GM12878 (cell line): ENCODE results near the gene EFCAB11. TPM values are rescaled to one million over a fixed set of nuclear protein-coding genes. Genes with fewer than 3 reads are reported as not detected.

ENCODE experiments used
- ATAC-seq: fragments of 200-7000 bp; cut with Tn5 transposase; 3 replicates; pipeline ENCODE4 v1.9.1; 2020; ENCODE audit warnings: mild to moderate bottlenecking, moderate library complexity
- BruUV-seq: library from RNA; stranded (reverse); fragments of 400-500 nt; replicated peaks from 2 replicates; lab custom pipeline; 2021; lab: Mats Ljungman, UMichigan
- CTCF ChIA-PET: fragments of 300-600 bp; sonication (Branson Sonifier 250); formaldehyde crosslinking; extraction: SDS; loops from one replicate; lab custom pipeline; 2021; ENCODE audit warnings: inconsistent platforms; lab: Yijun Ruan, JAX
- POLR2A ChIA-PET: fragments of 350-600 bp; formaldehyde crosslinking; extraction: SDS; loops from one replicate; lab custom pipeline; 2021; ENCODE audit warnings: inconsistent platforms; lab: Charles Lee
- RAD21 ChIA-PET: fragments of 300-600 bp; sonication (Branson Sonifier 250); formaldehyde crosslinking; loops from one replicate; lab custom pipeline; 2023; ENCODE audit warnings: antibody characterized with exemption; ENCODE audit not compliant: unreplicated experiment; lab: Charles Lee
- SMC1A ChIA-PET: fragments of 300-600 bp; sonication (Branson Sonifier 250); formaldehyde crosslinking; loops from one replicate; lab custom pipeline; 2023; ENCODE audit not compliant: unreplicated experiment, uncharacterized antibody; lab: Charles Lee
- DNase-seq: peaks from one replicate; pipeline ENCODE4 v3.0.0-alpha.2; 2011; ENCODE audit warnings: low read depth, low spot score
- FAIRE-seq: peaks from 3 replicates; lab custom pipeline; 2011; peaks lifted over from hg19 to GRCh38; lab: Jason Lieb, UNC
- H2AFZ ChIP-seq: 2 replicates; pipeline ENCODE4 v1.6.0; 2011; ENCODE audit warnings: low read depth, low read length, control low read depth; ENCODE audit not compliant: control insufficient read depth
- H3K27ac ChIP-seq: 2 replicates; pipeline ENCODE4 v1.5.1; 2011; ENCODE audit warnings: control low read depth; ENCODE audit not compliant: control insufficient read depth, insufficient read depth
- H3K27me3 ChIP-seq, 2 experiments: replicated peaks in 1 of 2; 2 replicates each; pipeline versions ENCODE4 v1.6.0 to v1.6.1; 2011; ENCODE audit warnings: low read length in 1 of 2; ENCODE audit not compliant: control insufficient read depth in 2 of 2, insufficient read depth in 2 of 2
- H3K36me3 ChIP-seq, 2 experiments: 2 replicates each; pipeline ENCODE4 v1.5.1; 2011; ENCODE audit warnings: low read length in 1 of 2; ENCODE audit not compliant: control insufficient read depth in 2 of 2, insufficient read depth in 2 of 2
- H3K4me1 ChIP-seq: 2 replicates; pipeline ENCODE4 v1.6.1; 2011; ENCODE audit warnings: mild to moderate bottlenecking, low read length, moderate library complexity, mixed read lengths; ENCODE audit not compliant: control insufficient read depth, insufficient read depth
- H3K4me2 ChIP-seq: 2 replicates; pipeline ENCODE4 v1.6.0; 2011; ENCODE audit warnings: control low read depth; ENCODE audit not compliant: control insufficient read depth, insufficient read depth
- H3K4me3 ChIP-seq: fragments of 200-600 bp; sonication (generic); 2 replicates; pipeline ENCODE4 v1.5.1; 2016
- H3K79me2 ChIP-seq: 2 replicates; pipeline ENCODE4 v1.6.0; 2011; ENCODE audit warnings: low read length; ENCODE audit not compliant: control insufficient read depth, insufficient read depth
- H3K9ac ChIP-seq: 2 replicates; pipeline ENCODE4 v1.8.0; 2011; ENCODE audit warnings: low read length, control low read depth, mixed read lengths; ENCODE audit not compliant: control insufficient read depth, insufficient read depth
- H3K9me3 ChIP-seq: replicated peaks from 3 replicates; pipeline ENCODE4 v1.5.1; 2011; ENCODE audit warnings: mild to moderate bottlenecking, low read length; ENCODE audit not compliant: control insufficient read depth, insufficient read depth
- H4K20me1 ChIP-seq: 2 replicates; pipeline ENCODE4 v1.6.0; 2011; ENCODE audit not compliant: control insufficient read depth, insufficient read depth
- DPF2 ChIP-seq: fragments of 450-650 bp; IDR thresholded peaks from 2 replicates; pipeline ENCODE4 v1.6.1; 2017; ENCODE audit warnings: mild to moderate bottlenecking
- EP300 ChIP-seq, 2 experiments: fragments of 150-350 bp in 1 of 2; IDR thresholded peaks; 2 replicates each; pipeline ENCODE4 v1.6.1; 2011 to 2012; ENCODE audit warnings: low read depth in 2 of 2, low read length in 2 of 2, borderline replicate concordance in 1 of 2, improper control_type of control experiment in 1 of 2, inconsistent platforms in 1 of 2; ENCODE audit not compliant: control insufficient read depth in 1 of 2
- HDAC6 ChIP-seq: fragments of 200-600 bp; sonication (generic); IDR thresholded peaks from one replicate; pipeline ENCODE4 v1.8.0; 2017; ENCODE audit warnings: antibody characterized with exemption; ENCODE audit not compliant: unreplicated experiment
- LARP7 ChIP-seq: fragments of 450-650 bp; IDR thresholded peaks from 2 replicates; pipeline ENCODE4 v1.6.1; 2017; ENCODE audit warnings: mild to moderate bottlenecking
- NFIC ChIP-seq: IDR thresholded peaks from 2 replicates; pipeline ENCODE4 v1.6.1; 2012; ENCODE audit warnings: low read depth, mild to moderate bottlenecking, inconsistent platforms, low read length, moderate library complexity
- TARDBP ChIP-seq: IDR thresholded peaks from 2 replicates; pipeline ENCODE4 v1.6.1; 2016; ENCODE audit warnings: borderline replicate concordance
- ZSCAN29 ChIP-seq: fragments of 450-650 bp; IDR thresholded peaks from 2 replicates; pipeline ENCODE4 v1.6.1; 2017; ENCODE audit warnings: mild to moderate bottlenecking, moderate library complexity
- WGBS: methylation state at CpG from one replicate; pipeline ENCODE4 v1.1.6; 2016; ENCODE audit warnings: low lambda C conversion rate; ENCODE audit not compliant: insufficient replicate concordance, insufficient coverage; ENCODE audit errors: missing lambda C conversion rate; 5-methylcytosine and 5-hydroxymethylcytosine counted together
- in situ Hi-C: fragments of 300-500 bp; cut with MboI; formaldehyde crosslinking; loops from 9 replicates; pipeline ENCODE4 v1.14.3; 2018; ENCODE audit warnings: mixed read lengths
- intact Hi-C: fragments of 100-400 bp; cut with micrococcal nuclease; formaldehyde crosslinking; loops from one replicate; pipeline ENCODE4 v1.14.2; 2022; ENCODE audit not compliant: unreplicated experiment
- polyA plus RNA-seq, 11 experiments: library from polyadenylated mRNA; depleted of rRNA in 4 of 11; unstranded in 6 of 11; stranded (reverse) in 5 of 11; fragments of >200 nt; fragmentation: Nextera tagmentation in 4 of 11; fragmentation: Illumina TruSeq in 1 of 11; extraction: Ambion mirVana in 4 of 11; extraction: Trizol in 1 of 11; gene quantifications; 1 replicate in 1 of 11; 2 replicates in 10 of 11; pipeline versions ENCODE4 v1.2.1 to v1.2.3, GENCODE V29; 2011 to 2016; ENCODE audit warnings: inconsistent platforms in 2 of 11, missing spikeins in 2 of 11, low read depth in 1 of 11
- total RNA-seq, 4 experiments: library from RNA; depleted of rRNA in 3 of 4; stranded (reverse); fragments of >200 nt in 3 of 4; fragmentation: Illumina TruSeq in 1 of 4; extraction: Trizol in 1 of 4; gene quantifications; 2 replicates each; pipeline versions ENCODE4 v1.2.1 to v1.2.3, GENCODE V29; 2013 to 2021
- TF ChIP-seq, protein P1 (sequence below), 3 experiments: IDR thresholded peaks in 2 of 3; conservative IDR thresholded peaks in 1 of 3; 2 replicates each; pipeline ENCODE4 v1.5.1; 2011; ENCODE audit warnings: low read depth in 3 of 3, low read length in 3 of 3, mild to moderate bottlenecking in 3 of 3, control low read depth in 2 of 3, moderate library complexity in 2 of 3, inconsistent platforms in 1 of 3, mixed read lengths in 1 of 3; ENCODE audit not compliant: control insufficient read depth in 2 of 3, insufficient read depth in 1 of 3; ENCODE audit errors: extremely low read depth in 1 of 3
- TF ChIP-seq, protein P2 (sequence below): fragments of 450-650 bp; IDR thresholded peaks from 2 replicates; pipeline ENCODE4 v1.6.1; 2017; ENCODE audit warnings: antibody characterized with exemption, mild to moderate bottlenecking, moderate library complexity
- TF ChIP-seq, protein P3 (sequence below): IDR thresholded peaks from 2 replicates; pipeline ENCODE4 v1.6.1; 2011; ENCODE audit warnings: mild to moderate bottlenecking, low read depth, low read length, moderate library complexity; ENCODE audit not compliant: insufficient replicate concordance

EFCAB11 gene
- total and polyA plus RNA-seq, 10 of the 15 experiments (the other 5 are each of a cell fraction or from before 2014, with no cell fraction given) = 8.6 to 37.4 (median 18.0) TPM

DNA sequence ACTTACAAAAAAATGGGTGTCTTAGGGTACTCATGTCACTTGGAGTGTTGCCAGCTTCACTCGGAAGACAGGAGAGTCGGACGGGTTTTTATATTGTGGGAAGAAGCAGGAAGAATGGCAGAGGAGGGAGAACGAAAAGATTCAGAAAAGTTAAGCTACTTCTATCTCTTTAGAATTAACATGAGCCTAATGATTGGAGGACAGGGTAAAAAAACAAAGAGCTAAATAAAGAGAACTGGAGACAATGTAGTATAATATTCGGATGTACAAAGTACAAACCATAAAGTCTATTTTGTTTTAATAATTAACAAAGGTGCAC lies 43.9 kb downstream of the EFCAB11 start:
- Histone ChIP-seq H4K20me1 (no peaks in the 10 kb centered on the region), H3K4me1 (no peaks in the 10 kb centered on the region), H3K4me3 (no peak overlapping the region), H3K27me3 (no peaks in the 10 kb centered on the region), H3K79me2 (no peaks in the 10 kb centered on the region), H3K9me3 (no peaks in the 10 kb centered on the region), H3K36me3 (no peaks in the 10 kb centered on the region), H3K9ac (no peak overlapping the region), H2AFZ (no peak overlapping the region), H3K4me2 (no peak overlapping the region), H3K27ac (no peak overlapping the region)
- POLR2A ChIA-PET = no interaction called here
- TF ChIP-seq, protein P1, sequence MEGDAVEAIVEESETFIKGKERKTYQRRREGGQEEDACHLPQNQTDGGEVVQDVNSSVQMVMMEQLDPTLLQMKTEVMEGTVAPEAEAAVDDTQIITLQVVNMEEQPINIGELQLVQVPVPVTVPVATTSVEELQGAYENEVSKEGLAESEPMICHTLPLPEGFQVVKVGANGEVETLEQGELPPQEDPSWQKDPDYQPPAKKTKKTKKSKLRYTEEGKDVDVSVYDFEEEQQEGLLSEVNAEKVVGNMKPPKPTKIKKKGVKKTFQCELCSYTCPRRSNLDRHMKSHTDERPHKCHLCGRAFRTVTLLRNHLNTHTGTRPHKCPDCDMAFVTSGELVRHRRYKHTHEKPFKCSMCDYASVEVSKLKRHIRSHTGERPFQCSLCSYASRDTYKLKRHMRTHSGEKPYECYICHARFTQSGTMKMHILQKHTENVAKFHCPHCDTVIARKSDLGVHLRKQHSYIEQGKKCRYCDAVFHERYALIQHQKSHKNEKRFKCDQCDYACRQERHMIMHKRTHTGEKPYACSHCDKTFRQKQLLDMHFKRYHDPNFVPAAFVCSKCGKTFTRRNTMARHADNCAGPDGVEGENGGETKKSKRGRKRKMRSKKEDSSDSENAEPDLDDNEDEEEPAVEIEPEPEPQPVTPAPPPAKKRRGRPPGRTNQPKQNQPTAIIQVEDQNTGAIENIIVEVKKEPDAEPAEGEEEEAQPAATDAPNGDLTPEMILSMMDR (IDR thresholded peaks at IDR 0.05 in 2 of 3, conservative IDR thresholded peaks at IDR 0.05 in 1 of 3; ENCODE audit: control insufficient read depth in 2 of 3, extremely low read depth in 1 of 3, insufficient read depth in 1 of 3, low read depth in 3 of 3, low read length in 3 of 3) = no peak
- no peak for TF ChIP-seq HDAC6
- ATAC-seq (no peak), FAIRE-seq (no peak), DNase-seq (no peak)
- SMC1A ChIA-PET = interaction anchor here (0.8 to 1.0 kb wide), 2 partner anchors 324 to 734 kb away, joined by 3 read pairs; no protein-coding TSS in a partner anchor
- intact Hi-C loops (no loop called here), in situ Hi-C loops (loop anchor here (5.0 kb wide), 1 partner anchor 868 kb away; no protein-coding TSS in a partner anchor)
- RAD21 ChIA-PET = interaction anchor here (0.8 kb wide), 1 partner anchor 141 kb away, joined by 3 read pairs; no protein-coding TSS in a partner anchor
- 75% methylated on average over 5 of the region's 5 CpGs for WGBS
- CTCF ChIA-PET = interaction anchor here (0.9 to 1.0 kb wide), 2 partner anchors 11 to 90 kb away, joined by 3 read pairs; no protein-coding TSS in a partner anchor
- BruUV-seq = no TSS peak

DNA sequence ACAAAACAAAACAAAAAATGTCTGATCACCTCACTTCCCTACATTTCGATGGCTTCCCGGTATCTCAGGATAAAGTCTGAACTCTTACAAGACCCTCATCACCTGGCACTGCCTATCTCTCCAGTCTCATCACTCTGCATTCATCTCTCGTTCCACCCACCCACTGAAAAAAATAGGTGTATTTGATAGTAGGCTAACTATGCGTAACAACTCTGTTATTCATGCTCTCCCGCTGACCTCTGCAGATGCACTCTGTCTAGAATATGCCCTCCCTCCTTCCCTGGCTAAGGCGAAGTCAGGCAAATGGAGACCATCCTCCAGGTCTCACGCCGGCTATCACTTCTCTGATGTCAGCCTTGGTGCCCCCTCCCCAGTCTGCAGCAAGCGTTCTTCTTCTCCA lies 44.9 kb downstream of the EFCAB11 start:
- TF ChIP-seq NFIC = no peak
- TF ChIP-seq EP300 (IDR thresholded peaks at IDR 0.05; ENCODE audit: borderline replicate concordance in 1 of 2, control insufficient read depth in 1 of 2, low read depth in 2 of 2, low read length in 2 of 2) = no peak
- TF ChIP-seq ZSCAN29 = no peak
- TF ChIP-seq, protein P2, sequence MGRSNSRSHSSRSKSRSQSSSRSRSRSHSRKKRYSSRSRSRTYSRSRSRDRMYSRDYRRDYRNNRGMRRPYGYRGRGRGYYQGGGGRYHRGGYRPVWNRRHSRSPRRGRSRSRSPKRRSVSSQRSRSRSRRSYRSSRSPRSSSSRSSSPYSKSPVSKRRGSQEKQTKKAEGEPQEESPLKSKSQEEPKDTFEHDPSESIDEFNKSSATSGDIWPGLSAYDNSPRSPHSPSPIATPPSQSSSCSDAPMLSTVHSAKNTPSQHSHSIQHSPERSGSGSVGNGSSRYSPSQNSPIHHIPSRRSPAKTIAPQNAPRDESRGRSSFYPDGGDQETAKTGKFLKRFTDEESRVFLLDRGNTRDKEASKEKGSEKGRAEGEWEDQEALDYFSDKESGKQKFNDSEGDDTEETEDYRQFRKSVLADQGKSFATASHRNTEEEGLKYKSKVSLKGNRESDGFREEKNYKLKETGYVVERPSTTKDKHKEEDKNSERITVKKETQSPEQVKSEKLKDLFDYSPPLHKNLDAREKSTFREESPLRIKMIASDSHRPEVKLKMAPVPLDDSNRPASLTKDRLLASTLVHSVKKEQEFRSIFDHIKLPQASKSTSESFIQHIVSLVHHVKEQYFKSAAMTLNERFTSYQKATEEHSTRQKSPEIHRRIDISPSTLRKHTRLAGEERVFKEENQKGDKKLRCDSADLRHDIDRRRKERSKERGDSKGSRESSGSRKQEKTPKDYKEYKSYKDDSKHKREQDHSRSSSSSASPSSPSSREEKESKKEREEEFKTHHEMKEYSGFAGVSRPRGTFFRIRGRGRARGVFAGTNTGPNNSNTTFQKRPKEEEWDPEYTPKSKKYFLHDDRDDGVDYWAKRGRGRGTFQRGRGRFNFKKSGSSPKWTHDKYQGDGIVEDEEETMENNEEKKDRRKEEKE = no peak
- TF ChIP-seq, protein P3, sequence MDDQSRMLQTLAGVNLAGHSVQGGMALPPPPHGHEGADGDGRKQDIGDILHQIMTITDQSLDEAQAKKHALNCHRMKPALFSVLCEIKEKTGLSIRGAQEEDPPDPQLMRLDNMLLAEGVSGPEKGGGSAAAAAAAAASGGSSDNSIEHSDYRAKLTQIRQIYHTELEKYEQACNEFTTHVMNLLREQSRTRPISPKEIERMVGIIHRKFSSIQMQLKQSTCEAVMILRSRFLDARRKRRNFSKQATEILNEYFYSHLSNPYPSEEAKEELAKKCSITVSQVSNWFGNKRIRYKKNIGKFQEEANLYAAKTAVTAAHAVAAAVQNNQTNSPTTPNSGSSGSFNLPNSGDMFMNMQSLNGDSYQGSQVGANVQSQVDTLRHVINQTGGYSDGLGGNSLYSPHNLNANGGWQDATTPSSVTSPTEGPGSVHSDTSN = no peak
- TF ChIP-seq LARP7 = no peak
- no peak for TF ChIP-seq DPF2
- no peak for TF ChIP-seq TARDBP
- Histone ChIP-seq H4K20me1 (no peaks in the 10 kb centered on the region), H3K36me3 (no peaks in the 10 kb centered on the region), H3K4me1 (no peaks in the 10 kb centered on the region), H3K9me3 (no peaks in the 10 kb centered on the region), H3K79me2 (no peaks in the 10 kb centered on the region), H3K4me2 (no peak overlapping the region), H3K4me3 (no peak overlapping the region), H3K9ac (no peak overlapping the region), H3K27me3 (no peaks in the 10 kb centered on the region), H3K27ac (no peak overlapping the region), H2AFZ (no peak overlapping the region)
- FAIRE-seq = no peak
- DNase-seq = no peak
- no TSS peak for BruUV-seq
- in situ Hi-C loops = no loop called here
- SMC1A ChIA-PET = no interaction called here
- 85% methylated on average over 9 of the region's 9 CpGs for WGBS
- POLR2A ChIA-PET = interaction anchor here (0.6 kb wide), 1 partner anchor 13 kb away, joined by 3 read pairs; no protein-coding TSS in a partner anchor
- RAD21 ChIA-PET = no interaction called here
- no peak for ATAC-seq
- intact Hi-C loops = no loop called here
- CTCF ChIA-PET = no interaction called here
